WERI-Rb-1 (cell line): ENCODE measurements around the gene POLA1.
A peak's percentile ranks its signal among the peaks of the same experiment; 100 is the strongest.

Experiments used
- DNase-seq: peaks from one replicate; pipeline ENCODE4 v3.0.0-alpha.2; 2020
- H3K27ac ChIP-seq: fragments of 250-450 bp; sonication (Bioruptor Pico); 2 replicates; pipeline ENCODE4 v1.5.1; 2020; ENCODE audit warnings: mild to moderate bottlenecking, moderate library complexity
- H3K27me3 ChIP-seq: fragments of 250-450 bp; sonication (Bioruptor Pico); 2 replicates; pipeline ENCODE4 v1.5.1; 2021; ENCODE audit warnings: mild to moderate bottlenecking, low read depth, moderate library complexity; ENCODE audit not compliant: insufficient read depth, severe bottlenecking
- H3K36me3 ChIP-seq: fragments of 250-450 bp; sonication (Bioruptor Pico); 2 replicates; pipeline ENCODE4 v1.5.1; 2020; ENCODE audit warnings: mild to moderate bottlenecking, moderate library complexity
- H3K4me3 ChIP-seq: 2 replicates; pipeline ENCODE4 v1.5.1; 2011; ENCODE audit warnings: low read depth, mild to moderate bottlenecking, control low read depth, low read length
- H3K9me3 ChIP-seq: fragments of 250-450 bp; sonication (Bioruptor Pico); 2 replicates; pipeline ENCODE4 v1.5.1; 2021; ENCODE audit warnings: mild to moderate bottlenecking, moderate library complexity; ENCODE audit not compliant: severe bottlenecking
- CTCF ChIP-seq: IDR thresholded peaks from 2 replicates; pipeline ENCODE4 v1.5.1; 2011; ENCODE audit warnings: low read depth, mild to moderate bottlenecking, control low read depth, inconsistent platforms, low read length

Gene POLA1

GRCh38 chrX:24659646-24660045, 34.1 kb upstream of the POLA1 start:
- H3K36me3 ChIP-seq: no peaks in the 10 kb centered on the region
- no peaks in the 10 kb centered on the region for H3K9me3 ChIP-seq
- no peak overlapping the region; the same call in 1 of the 2 replicates for H3K27ac ChIP-seq
- H3K27me3 ChIP-seq: peaks cover 6% of the 10 kb centered on the region
- peak; percentile 18 for DNase-seq
- no peak for TF ChIP-seq CTCF
- no peak overlapping the region for H3K4me3 ChIP-seq

- Histone ChIP-seq H3K27ac (no peak overlapping the region), H3K27me3 (peaks cover 6% of the 10 kb centered on the region), H3K9me3 (no peaks in the 10 kb centered on the region), H3K36me3 (no peaks in the 10 kb centered on the region), H3K4me3 (no peak overlapping the region)
- DNase-seq: no peak
- TF ChIP-seq CTCF: no peak
Observed at GRCh38 chrX:24661292-24661691, 32.4 kb upstream of the POLA1 start.

GRCh38 chrX:24662352-24662751, 31.4 kb upstream of the POLA1 start:
- H3K4me3 ChIP-seq: no peak overlapping the region
- H3K9me3 ChIP-seq: no peaks in the 10 kb centered on the region
- TF ChIP-seq CTCF: no peak
- peaks cover 6% of the 10 kb centered on the region for H3K27me3 ChIP-seq
- H3K27ac ChIP-seq: no peak overlapping the region
- no peak for DNase-seq
- no peaks in the 10 kb centered on the region for H3K36me3 ChIP-seq

- Histone ChIP-seq H3K27ac (no peak overlapping the region), H3K27me3 (peaks cover 14% of the 10 kb centered on the region), H3K9me3 (no peaks in the 10 kb centered on the region), H3K36me3 (no peaks in the 10 kb centered on the region), H3K4me3 (no peak overlapping the region)
- TF ChIP-seq CTCF: no peak
- no peak for DNase-seq
Observed at GRCh38 chrX:24668111-24668510, 25.6 kb upstream of the POLA1 start.

GRCh38 chrX:24672701-24673190, 21.0 kb upstream of the POLA1 start:
- no peak for TF ChIP-seq CTCF
- no peak overlapping the region for H3K27ac ChIP-seq
- no peaks in the 10 kb centered on the region for H3K36me3 ChIP-seq
- no peak overlapping the region for H3K4me3 ChIP-seq
- DNase-seq: no peak
- no peaks in the 10 kb centered on the region for H3K9me3 ChIP-seq
- H3K27me3 ChIP-seq: peaks cover 11% of the 10 kb centered on the region

GRCh38 chrX:24673424-24673823, 20.3 kb upstream of the POLA1 start:
- Histone ChIP-seq H3K36me3 (no peaks in the 10 kb centered on the region), H3K27ac (no peak overlapping the region), H3K4me3 (no peak overlapping the region), H3K27me3 (peaks cover 13% of the 10 kb centered on the region), H3K9me3 (no peaks in the 10 kb centered on the region)
- no peak for DNase-seq
- no peak for TF ChIP-seq CTCF
